CD4-positive, alpha-beta T cell treated with Interleukin-1 beta for 1 hour (primary cell): ENCODE results near the gene PIP4K2A.

Experiments
- DNase-seq, 2 donors: peaks; one replicate each; pipeline ENCODE4 v3.0.0-alpha.2; 2020 to 2022

Gene PIP4K2A

DNA sequence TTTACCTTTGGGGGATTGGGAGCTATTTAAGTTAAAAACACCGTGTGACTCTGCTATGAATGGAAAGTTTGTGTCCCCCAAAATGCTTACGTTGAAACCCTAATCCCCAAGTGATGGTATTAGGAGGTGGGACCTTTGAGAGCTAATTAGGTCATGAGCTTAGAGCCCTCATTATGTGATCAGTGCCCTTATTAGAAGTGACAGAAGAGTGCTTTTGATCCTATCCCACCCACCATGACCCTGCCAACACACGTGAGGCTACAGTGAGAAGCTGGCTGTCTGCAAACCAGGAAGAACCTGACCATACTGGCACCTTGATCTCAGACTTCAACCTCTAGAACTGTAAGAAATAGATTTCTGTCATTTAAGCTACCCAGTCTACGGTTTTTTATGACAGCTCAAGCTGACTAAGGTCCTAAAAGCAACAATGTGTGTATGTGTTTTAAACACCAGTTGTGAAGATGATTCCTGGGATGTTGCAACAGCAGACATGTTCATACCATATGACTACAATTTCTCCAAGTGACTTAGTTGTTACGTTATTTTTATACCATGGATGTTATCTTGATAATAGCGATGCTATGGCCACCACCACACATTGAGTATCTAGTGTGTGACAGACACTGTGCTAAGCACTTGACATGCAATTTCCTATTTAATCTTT is 124.4 kb downstream of the PIP4K2A start:
- DNase-seq, result no peak

DNA sequence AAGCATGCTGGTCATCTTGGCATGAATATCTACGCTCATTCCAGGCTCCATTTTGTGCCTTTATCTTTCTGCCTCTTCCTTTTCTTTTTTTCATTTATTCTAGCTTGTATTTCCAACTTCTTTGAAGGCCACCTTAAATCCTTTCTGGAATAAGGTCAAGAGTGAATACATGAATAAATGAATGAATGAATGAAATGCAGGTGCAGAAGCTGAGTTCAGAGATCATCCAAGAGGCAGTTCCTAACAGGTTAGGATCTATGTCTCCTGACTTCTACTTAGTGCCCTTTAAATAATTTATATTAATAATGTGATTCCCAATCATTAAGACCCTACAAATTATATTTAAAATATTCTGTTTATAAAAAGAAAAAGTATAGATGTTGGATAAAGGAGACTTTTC is 125.9 kb downstream of the PIP4K2A start:
- DNase-seq, result no peak

DNA sequence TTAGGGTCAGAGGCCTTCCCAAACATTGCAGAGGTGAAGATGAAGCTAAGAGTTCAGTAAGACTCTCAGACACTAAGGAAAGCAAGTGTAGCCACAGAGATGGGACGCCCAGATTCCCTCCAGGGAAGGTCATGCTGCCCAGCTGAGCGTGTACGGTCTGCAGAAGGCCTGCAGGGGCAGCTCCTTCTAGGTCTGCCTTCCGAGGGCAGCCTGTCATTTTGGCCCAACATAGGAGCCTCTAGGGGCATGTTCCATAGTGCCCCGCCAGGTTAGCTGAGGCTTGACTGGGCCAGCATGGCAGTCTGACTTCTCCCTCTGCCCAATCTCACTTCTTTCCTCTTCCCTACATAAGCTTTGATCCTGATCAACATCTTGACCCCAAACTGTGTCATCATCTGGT is 130.7 kb downstream of the PIP4K2A start:
- DNase-seq, result no peak

DNA sequence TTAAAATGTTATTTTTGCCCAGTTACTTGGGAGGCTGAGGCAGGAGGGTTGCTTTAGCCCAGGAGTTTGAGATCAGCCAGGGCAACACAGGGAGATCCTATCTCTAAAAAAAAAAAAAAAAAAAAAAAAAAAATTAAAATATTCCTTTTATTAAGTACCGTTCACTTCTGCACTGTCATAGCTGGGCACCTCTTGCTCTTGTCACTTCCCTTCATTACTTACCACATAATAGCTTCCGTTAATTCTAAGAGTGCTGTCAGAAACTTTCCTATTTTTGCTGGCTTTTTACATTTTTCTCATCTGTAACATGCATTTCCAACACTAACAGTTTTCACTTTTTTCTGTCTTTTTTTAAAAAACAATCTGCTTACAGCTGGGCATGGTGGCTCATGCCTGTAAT is 132.9 kb downstream of the PIP4K2A start:
- DNase-seq, result no peak

DNA sequence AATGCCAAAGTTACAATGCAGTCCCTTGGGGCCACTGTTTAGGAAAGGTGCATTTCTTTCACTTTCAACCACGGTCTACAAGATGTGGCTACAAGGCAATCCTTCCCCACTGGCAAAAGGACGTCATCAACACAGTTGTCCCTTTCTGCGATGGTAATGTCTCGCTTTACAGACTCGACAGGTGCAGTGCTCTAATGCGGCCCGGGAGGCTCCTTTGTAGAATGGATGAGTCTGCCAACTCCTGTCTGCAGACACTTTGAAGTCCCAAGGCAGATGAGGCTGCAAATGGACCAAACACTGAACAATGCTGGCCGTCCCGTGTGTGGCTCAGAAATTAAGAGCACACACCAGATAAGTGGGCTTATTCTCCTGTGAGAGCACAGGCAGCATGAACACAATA is 133.7 kb downstream of the PIP4K2A start:
- no peak for DNase-seq

DNA sequence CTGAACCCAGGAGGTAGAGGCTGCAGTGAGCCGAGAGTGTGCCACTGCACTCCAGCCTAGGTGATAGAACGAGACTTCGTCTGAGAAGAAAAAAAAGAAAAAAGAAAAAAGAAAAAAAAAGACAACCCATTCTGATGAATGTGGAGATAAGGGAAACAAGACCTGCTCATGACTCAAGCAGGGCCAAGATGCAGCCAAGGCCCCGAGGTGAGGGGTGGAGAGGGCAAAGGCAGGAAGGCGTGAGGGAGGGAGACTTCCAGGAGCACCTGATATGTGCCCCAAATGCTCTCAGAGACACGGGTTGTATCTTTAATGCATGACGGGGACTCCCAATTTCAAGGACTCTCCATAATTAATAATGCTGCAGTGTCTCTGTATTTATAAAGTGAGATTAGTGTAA is 134.6 kb downstream of the PIP4K2A start:
- no peak for DNase-seq

DNA sequence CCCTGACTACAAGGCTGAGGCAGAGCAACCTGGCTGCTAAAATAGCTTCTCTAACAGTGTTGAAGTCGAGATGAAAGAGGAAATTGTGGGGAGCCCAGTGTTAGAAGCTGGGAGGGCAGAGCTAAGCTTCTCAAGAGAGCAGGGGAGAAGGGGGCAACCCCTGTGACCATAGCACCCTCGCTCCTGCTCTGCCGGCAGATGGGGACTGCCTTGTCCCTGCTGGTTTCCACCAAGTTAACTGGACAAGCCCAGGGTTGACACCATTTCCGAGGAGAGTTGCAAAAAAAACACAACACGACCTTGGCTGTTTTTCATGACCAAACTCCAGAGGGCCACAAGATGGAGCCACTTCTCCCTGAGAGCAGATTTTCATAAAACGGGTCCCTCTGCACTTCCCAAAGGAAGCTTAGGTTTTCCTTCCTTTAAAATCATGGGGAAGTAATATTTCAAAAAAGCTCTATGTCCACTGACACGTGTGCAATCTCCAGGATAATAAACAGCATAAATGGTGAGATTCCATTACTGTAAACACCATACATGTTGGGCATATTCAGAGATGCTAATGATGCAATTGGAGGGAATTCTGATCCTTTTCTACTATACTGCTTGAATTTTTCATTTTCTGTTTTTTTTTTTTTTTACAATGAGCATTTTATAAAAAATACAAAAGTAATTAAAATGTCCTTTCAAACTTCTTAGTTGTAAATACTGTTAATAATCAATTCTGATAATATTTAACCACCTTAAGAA is 140.4 kb downstream of the PIP4K2A start:
- DNase-seq, result peak; percentile 3 to 47

DNA sequence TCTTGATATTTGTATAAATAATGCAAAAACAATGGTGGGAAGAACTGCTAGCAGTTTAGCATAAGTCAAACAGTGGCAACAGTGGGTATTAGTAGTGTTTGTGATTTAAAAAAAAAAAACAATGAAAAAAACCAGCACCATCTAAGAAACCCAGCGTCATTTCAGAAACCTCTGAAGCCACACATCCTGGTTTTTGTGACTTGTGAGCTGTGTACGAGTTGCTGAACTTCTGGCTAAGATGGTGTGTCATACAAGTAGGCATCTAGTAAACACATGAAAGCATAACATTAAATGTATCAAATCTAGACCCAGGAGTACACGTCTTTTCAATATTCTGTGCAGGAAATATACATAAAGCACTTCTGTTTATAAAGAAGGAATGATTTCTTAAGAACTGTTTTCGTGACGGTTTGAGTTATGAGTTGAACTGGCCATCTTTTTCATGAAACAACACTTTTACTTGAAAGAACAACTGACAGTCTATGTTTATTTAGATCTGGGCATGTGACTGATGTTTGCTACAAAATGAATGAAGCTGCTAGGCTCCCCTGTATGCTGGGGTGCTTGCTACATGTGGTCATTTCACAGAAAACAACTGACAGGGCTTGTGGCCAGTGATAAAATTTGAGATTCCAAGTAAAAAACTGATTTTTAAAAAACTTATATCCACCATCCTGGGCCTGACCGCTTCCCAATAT is 143.5 kb downstream of the PIP4K2A start:
- peak; percentile 11 to 35 for DNase-seq

DNA sequence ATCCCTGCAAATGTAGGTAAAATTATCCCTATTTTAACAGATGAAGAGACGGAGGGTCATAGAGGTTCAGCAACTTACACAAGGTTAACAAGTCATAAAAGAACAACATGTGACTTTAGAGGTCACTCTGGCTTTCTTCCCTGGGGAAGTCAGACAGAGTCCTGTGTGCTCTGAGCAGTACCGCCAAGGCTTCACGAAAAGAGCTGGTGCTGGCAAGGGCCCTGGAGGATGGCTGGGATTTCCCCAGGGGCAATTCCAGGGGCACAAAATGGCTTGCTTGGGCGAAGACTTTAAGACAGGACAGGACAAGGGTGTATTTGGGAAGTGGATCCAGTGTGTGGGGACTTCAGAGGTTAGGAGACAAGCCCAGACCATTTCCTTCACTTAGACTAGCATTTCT is 144.1 kb downstream of the PIP4K2A start:
- DNase-seq, result no peak

DNA sequence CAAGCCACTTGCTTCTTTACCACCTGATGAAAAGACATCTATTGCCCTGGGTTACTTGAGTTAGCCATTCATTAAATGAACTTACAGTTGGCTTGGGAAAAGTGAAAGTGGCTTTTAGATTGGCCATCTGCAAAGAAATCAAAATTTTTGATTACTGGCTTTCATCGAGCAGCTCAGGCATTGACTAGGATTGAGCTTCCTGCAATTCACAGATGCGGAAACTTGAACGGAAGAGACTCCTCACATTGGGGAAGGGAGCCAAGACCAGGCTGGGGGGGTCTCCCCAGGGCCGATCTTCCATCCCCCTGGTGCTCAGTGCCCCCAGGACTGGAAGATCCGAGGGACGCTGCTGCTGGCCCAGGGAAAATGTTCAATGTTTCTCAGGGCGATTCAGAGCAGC is 145.4 kb downstream of the PIP4K2A start:
- DNase-seq, result no peak

DNA sequence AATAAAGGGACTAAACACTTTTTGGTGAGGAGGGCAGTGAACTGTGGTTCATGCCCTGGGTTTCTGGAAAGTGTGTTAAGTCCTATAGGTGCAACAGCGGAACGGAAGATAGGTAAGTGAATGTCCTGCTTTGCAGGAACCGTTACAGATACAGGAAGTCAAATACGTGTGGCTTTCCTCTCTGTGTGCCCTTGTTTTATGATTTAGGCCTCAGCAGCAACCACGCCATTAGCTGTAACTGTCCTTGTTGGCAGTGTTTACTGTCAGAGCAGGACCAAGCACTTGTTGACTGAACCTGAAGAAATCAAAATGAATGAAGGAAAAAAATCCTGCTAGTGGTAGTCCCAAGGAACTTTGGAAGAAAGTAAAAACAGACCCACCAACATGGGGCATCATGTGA is 150.3 kb downstream of the PIP4K2A start:
- DNase-seq, result no peak

DNA sequence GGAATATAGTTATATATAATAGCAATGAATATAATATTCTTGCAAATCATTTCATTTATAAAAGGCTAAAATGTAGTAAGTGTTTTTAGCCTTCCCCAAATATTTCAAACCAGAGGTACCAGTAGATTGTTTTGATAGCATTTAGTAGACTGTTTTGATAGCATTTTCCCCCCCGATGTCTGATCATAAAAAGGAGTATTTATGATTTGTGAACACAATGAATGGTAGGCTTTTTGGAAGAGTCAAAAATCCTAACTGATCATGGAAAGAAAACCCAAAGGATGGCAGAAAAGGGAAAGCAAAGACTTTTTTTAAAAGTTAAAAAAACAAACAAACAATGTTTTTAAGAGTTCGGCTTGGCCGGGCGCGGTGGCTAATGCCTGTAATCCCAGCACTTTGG is 152.5 kb downstream of the PIP4K2A start:
- no peak for DNase-seq

DNA sequence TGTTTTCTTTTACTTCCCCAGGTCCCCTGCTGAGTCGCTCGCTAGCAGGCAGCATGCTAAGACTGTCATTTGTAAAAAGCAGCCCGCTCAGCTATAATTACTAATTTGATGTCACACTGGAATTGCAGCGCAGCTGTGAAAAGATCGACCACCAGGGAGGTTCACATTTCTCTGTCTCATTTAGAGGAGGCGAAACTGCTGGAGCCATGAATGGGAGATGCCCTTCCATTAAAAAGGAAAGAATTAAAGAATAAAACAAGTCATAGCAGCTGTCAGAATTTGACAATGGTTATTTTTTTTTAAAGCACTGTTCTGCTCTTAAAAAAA is 153.5 kb downstream of the PIP4K2A start:
- DNase-seq, result no peak

DNA sequence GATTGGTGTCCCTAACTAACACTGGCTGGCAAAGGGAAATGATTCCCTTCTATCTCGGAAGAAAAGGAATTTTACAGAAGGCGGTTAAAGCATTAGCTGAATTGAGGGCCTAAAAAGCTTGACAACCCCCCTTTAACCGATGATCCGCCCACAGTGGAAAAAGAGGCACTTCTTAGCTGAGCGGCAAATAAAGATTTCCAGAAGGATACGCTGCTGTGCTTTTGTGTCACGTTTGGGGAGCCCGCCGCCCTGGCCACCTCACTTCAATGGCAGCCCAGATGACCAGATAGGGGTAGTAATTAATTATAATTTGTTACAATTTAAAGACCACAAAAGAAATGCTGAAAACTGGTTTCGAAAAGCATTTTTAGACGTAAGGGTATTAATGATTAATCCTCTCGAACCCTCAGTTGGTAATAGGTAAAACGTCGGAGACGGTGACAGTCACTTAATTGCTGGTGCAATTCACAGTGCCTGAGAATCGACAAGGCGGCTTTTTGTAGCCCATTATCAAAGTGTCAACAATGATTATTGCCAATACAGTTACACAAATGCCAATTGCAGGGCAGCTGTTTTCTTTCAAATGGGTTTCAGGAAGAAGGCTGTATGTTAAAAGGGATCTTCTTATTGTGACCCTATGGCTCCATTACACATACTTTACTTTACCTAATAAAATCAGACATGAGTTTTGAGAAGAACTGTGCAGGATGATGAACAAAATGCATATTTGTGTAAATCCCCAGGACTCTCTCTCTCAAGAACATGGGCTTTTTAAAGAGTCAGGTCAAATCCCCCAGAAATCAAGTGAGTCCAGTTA is 154.1 kb downstream of the PIP4K2A start:
- no peak for DNase-seq

DNA sequence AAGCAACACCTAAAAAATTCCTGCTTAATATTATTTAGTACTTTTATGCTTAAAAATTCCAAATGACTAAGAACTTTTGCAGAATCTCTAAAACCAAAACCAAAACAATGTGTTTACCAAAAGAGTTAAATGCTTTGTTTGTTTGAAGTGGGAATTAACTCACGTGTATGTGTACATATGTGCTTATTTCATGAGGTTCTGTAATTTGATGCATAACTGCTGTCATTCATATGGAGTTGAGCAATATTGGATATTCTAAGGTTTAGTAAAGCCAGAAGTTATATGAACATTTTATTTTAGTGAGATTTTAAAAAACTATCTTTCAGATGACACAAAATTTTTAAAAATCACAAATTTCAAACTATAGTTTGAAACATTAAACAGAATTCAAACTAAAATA is 157.1 kb downstream of the PIP4K2A start:
- no peak for DNase-seq

DNA sequence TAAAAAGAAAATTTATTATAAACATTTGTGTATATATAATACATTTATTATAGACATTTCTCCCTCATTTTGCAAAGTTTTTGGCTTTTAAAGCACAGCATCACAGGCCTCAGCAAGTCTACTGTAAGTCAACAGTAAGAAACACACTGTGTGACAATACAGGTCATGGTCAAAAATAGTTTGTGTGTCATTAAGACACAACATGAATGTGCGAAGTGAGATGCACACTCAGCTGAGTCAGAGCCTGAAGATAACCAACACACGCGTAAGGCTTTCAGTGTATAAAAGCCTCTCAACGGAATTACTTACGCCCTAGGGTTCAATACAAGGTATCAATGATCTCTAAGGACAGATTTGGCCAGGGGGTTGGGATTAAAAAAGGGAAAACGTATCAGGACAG is 157.6 kb downstream of the PIP4K2A start:
- no peak for DNase-seq

DNA sequence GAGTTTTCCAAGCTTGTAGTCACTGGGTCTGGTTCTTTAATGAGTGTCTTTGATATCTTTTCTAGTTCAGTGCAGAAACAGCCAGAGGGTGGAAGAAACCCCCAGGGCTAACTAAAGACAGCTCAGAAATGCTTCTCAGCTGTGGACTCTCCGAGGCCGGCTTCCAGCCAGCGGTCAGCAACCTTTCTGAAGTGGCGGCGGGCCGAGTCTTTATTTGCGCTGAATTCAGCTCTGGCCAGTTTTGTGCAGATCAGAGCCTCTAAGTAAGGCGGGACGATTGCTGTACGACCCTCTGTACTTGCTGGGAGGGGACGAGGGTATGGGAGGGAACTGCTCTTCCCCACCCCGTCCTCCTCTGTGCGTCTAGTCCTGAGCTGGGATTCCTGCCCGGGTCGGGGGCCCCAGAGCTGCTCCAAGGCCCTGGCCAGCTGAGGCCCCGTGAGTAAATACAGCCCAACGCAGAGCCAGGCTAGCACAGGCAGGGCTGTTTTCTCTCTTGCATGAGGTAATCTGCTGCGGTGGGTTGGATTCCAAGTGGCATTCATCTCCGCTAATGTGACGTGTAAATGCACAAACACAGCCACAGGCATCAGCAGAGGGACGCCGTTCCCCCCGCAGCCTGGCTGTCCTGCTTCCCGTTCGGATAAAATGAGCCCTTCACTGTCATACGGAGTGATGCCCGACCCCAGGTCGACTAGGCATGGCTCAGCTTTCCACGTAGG is 159.8 kb downstream of the PIP4K2A start:
- no peak for DNase-seq

DNA sequence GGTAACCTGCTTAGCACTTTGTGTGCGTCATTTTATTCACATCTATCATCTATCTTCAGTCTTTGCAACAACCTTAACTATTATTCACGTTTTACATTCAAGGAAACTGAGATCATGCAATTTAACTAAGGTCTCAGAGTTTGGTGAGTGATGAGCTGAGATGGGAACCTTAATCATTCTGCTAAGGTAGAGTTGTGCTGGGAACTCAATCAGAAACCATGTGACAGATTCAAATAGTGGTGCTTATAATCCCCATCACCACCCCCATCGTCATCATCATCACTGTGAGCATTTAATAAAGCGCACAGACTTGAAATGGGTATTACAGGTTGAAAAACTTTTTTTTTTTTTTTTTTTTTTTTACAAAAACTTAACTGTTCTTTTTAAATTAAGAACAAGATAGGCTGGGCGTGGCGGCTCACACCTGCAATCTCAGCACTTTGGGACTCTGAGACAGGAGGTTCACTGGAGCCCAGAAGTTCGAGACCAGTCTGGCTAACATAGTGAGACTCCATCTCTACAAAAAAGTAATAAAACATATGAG is 160.9 kb downstream of the PIP4K2A start:
- DNase-seq, result no peak

DNA sequence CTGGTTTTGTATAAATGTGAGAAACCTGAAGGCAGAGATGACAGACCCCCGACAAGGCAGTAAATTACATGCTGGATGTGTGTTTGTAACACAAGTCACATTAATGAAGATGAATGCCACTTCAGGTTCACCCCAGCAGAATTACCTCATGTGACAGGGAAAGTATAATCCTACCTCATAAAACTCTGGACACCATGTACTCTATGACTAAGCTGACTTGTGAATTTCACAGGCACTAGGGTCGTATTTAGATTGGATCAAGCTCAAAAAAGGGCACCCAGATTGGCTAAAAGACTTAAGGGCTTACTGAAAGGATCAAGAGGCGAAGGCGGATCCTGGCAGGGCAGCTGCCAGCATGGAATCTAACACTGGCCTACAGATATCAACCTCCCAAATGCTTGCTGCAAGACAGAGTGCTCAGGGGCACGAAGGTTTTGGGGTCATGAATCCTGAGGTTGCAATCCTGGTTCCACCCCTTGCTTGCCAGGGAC is 161.4 kb downstream of the PIP4K2A start:
- DNase-seq, result no peak

DNA sequence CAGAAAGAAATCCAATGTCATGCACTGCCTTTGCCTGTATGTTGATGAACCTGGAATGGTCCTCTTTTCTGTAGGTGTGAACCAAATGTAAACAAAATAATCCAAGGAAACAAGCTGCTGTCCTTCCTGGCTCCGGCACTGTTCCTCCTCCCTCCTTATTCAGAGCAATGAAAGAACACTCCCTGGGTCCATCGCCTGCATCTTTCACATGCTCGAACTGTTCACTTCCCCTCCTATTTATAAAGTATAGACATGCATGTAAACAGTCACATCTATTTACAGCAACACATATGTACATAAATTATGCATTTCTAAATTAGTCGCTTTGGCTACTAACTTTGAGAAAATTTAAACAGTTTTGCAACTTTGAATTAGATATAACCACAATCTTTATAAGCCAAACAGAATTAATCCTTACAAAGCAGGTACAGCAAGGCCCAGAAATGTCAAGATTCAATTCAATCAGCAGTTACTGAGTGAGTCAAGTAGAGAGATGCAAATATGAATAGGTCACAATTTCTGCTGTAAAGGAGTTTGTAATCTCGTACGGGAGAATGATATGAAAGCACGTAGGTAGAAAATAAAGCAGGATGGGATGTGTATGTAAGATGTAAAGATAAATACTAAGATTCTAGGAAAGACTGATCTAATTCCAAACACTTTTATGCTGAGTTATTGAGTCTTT is 162.6 kb downstream of the PIP4K2A start:
- no peak for DNase-seq

DNA sequence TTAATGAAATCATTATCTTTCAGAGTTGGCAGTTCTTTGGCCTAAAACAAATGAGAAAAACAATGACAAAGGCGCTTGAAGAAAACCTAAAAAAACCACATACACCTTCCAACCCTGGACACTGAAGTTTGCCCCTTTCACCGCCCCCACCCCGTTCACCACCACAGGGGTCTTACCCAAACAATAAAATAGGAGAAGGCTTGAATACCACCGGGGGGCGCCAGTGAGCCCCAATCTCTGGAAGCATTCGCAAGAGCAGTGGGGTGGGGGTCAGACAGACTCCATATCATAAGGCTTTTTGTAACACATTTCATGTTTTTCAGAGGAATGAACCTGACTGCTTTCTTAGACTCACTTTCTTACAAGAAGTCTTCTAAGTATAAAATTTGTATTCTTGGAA is 163.6 kb downstream of the PIP4K2A start:
- DNase-seq, result peak; percentile 61 to 68

DNA sequence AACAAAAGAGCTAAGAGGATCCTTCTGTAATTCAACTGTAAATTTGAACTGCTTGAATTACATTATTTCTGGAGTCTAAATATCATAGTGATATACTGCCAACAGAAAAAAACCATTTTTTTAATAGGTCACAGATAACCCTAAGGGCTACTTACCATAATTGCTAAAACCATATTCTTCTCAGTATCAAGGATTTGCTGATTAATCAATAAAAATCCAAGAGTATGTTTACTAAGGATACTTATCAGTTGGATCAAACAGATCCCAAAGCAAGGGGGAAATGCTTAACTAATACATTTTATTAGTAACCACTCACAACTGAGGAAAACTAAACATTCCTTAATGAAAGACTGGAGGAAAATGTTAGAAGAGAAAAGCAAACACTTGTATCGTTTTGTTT is 166.0 kb downstream of the PIP4K2A start:
- no peak for DNase-seq
